ENCODE measurements around the gene MGRN1. TPM values are rescaled to one million over a fixed set of nuclear protein-coding genes. Genes with fewer than 3 reads are reported as not detected.

Gene MGRN1
- total and polyA plus RNA-seq, 4 donors: 29.5 to 112 (median 47.0) TPM

GRCh38 chr16:4618645-4619418, 5.8 kb upstream of the MGRN1 start:
- Histone ChIP-seq H3K4me1 (ENCODE audit: control insufficient read depth in 5 of 5, insufficient read depth in 5 of 5, low read length in 5 of 5) (peaks cover 4 to 25% (median 9%) of the 10 kb centered on the region in 5 donors), H3K9ac (ENCODE audit: insufficient read depth in 1 of 2, low read length in 2 of 2) (no peak overlapping the region), H3K27ac (ENCODE audit: low read depth in 1 of 2, low read length in 1 of 2) (peak overlapping the region in 1 of 2 donors; percentile 9), H3K4me3 (no peak overlapping the region), H3K9me3 (ENCODE audit: control insufficient read depth in 4 of 4, insufficient read depth in 3 of 4, low read length in 3 of 4) (no peaks in the 10 kb centered on the region), H3K36me3 (ENCODE audit: control insufficient read depth in 4 of 4, insufficient read depth in 4 of 4, low read length in 4 of 4) (no peaks in the 10 kb centered on the region), H3K27me3 (ENCODE audit: control insufficient read depth in 3 of 3, insufficient read depth in 3 of 3, low read length in 2 of 3) (no peaks in the 10 kb centered on the region)
- ATAC-seq (ENCODE audit: insufficient read depth, low FRiP score) (no peak), DNase-seq (no peak)
- 82 to 87% methylated on average over 8 of the region's 8 CpGs for WGBS, 2 donors
- TF ChIP-seq CTCF (IDR thresholded peaks at IDR 0.05; ENCODE audit: control extremely low read depth, extremely low read depth): no peak

GRCh38 chr16:4623593-4623992, 1.0 kb upstream of the MGRN1 start:
- ATAC-seq (ENCODE audit: insufficient read depth, low FRiP score) (no peak), DNase-seq (no peak)
- 52 to 69% methylated on average over 7 of the region's 7 CpGs for WGBS, 2 donors
- Histone ChIP-seq H3K36me3 (ENCODE audit: control insufficient read depth in 4 of 4, insufficient read depth in 4 of 4, low read length in 4 of 4) (peaks cover 0 to 7% (median 0%) of the 10 kb centered on the region in 4 donors), H3K9me3 (ENCODE audit: control insufficient read depth in 4 of 4, insufficient read depth in 3 of 4, low read length in 3 of 4) (no peaks in the 10 kb centered on the region), H3K4me3 (no peak overlapping the region), H3K9ac (ENCODE audit: insufficient read depth in 1 of 2, low read length in 2 of 2) (no peak overlapping the region), H3K4me1 (ENCODE audit: control insufficient read depth in 5 of 5, insufficient read depth in 5 of 5, low read length in 5 of 5) (peaks cover 4 to 14% (median 11%) of the 10 kb centered on the region in 5 donors), H3K27ac (ENCODE audit: low read depth in 1 of 2, low read length in 1 of 2) (peak overlapping the region in 1 of 2 donors; percentile 99), H3K27me3 (ENCODE audit: control insufficient read depth in 3 of 3, insufficient read depth in 3 of 3, low read length in 2 of 3) (no peaks in the 10 kb centered on the region)
- no peak for TF ChIP-seq CTCF (IDR thresholded peaks at IDR 0.05; ENCODE audit: control extremely low read depth, extremely low read depth)

- DNase-seq: peak; percentile 59 to 75 (median 69)
- WGBS, 2 donors: 0 to 1% methylated on average over 64 to 80 of the region's 80 CpGs
- H3K27ac ChIP-seq (ENCODE audit: low read depth in 1 of 2, low read length in 1 of 2): peak overlapping the region; percentile 98 to 99
Observed at GRCh38 chr16:4624827-4625559, 367 bp downstream of the MGRN1 start.

More at GRCh38 chr16:4624827-4625559, 367 bp downstream of the MGRN1 start:
- Histone ChIP-seq H3K9ac (ENCODE audit: insufficient read depth in 1 of 2, low read length in 2 of 2) (peak overlapping the region; percentile 66 to 85), H3K4me1 (ENCODE audit: control insufficient read depth in 5 of 5, insufficient read depth in 5 of 5, low read length in 5 of 5) (peaks cover 0 to 14% (median 11%) of the 10 kb centered on the region in 5 donors), H3K27me3 (ENCODE audit: control insufficient read depth in 3 of 3, insufficient read depth in 3 of 3, low read length in 2 of 3) (no peaks in the 10 kb centered on the region), H3K36me3 (ENCODE audit: control insufficient read depth in 4 of 4, insufficient read depth in 4 of 4, low read length in 4 of 4) (peaks cover 0 to 7% (median 0%) of the 10 kb centered on the region in 4 donors), H3K4me3 (peak overlapping the region; percentile 94), H3K9me3 (ENCODE audit: control insufficient read depth in 4 of 4, insufficient read depth in 3 of 4, low read length in 3 of 4) (no peaks in the 10 kb centered on the region)
- peak; percentile 28 for ATAC-seq (ENCODE audit: insufficient read depth, low FRiP score)
- TF ChIP-seq CTCF (IDR thresholded peaks at IDR 0.05; ENCODE audit: control extremely low read depth, extremely low read depth): no peak
